Memory B cell (primary cell): ENCODE results near the gene GGCT.
A peak's percentile ranks its signal among the peaks of the same experiment; 100 is the strongest.
"Not testable (repeated sequence)": the region's sequence is repeated elsewhere in the genome, so short reads cannot be mapped to it uniquely, and the experiment has no call there.

Source experiments
- ATAC-seq: fragments of 150-1000 bp; cut with Tn5 transposase; 2 replicates; pipeline ENCODE4 v1.10.0; 2021; ENCODE audit warnings: low read depth, mild to moderate bottlenecking, moderate library complexity
- DNase-seq, 2 donors: peaks; one replicate each; pipeline ENCODE4 v3.0.0; 2022; ENCODE audit warnings: low spot score in 2 of 2
- H3K27ac Mint-ChIP-seq: one replicate; pipeline ENCODE4 v1.8.0; 2022; ENCODE audit warnings: mild to moderate bottlenecking, moderate library complexity, mixed read lengths
- H3K27me3 Mint-ChIP-seq: one replicate; pipeline ENCODE4 v1.8.0; 2022; ENCODE audit warnings: mixed read lengths
- H3K36me3 Mint-ChIP-seq: one replicate; pipeline ENCODE4 v1.8.0; 2022; ENCODE audit warnings: mild to moderate bottlenecking, mixed read lengths
- H3K4me1 Mint-ChIP-seq: one replicate; pipeline ENCODE4 v1.8.0; 2022; ENCODE audit warnings: mixed read lengths
- H3K4me3 Mint-ChIP-seq: one replicate; pipeline ENCODE4 v1.8.0; 2022; ENCODE audit warnings: mild to moderate bottlenecking, moderate library complexity, mixed read lengths
- H3K9me3 Mint-ChIP-seq: one replicate; pipeline ENCODE4 v1.8.0; 2022; ENCODE audit warnings: mixed read lengths

GGCT gene

GRCh38 chr7:30510124-30511075 is 5.8 kb upstream of the GGCT start:
- Mint-ChIP-seq H3K36me3 (peaks cover 3% of the 10 kb centered on the region), H3K27me3 (no peaks in the 10 kb centered on the region), H3K4me1 (no peaks in the 10 kb centered on the region), H3K27ac (no peak overlapping the region), H3K9me3 (no peaks in the 10 kb centered on the region), H3K4me3 (no peak overlapping the region)
- DNase-seq = no peak
- ATAC-seq = peak; percentile 52

GRCh38 chr7:30509171-30509857 is 4.7 kb upstream of the GGCT start:
- H3K9me3 Mint-ChIP-seq, DNase-seq, H3K4me3 Mint-ChIP-seq, H3K4me1 Mint-ChIP-seq, H3K27me3 Mint-ChIP-seq, H3K36me3 Mint-ChIP-seq, H3K27ac Mint-ChIP-seq, ATAC-seq: not testable (repeated sequence)

- not testable (repeated sequence) for H3K9me3 Mint-ChIP-seq, H3K4me3 Mint-ChIP-seq, H3K27me3 Mint-ChIP-seq, ATAC-seq, H3K36me3 Mint-ChIP-seq, DNase-seq, H3K27ac Mint-ChIP-seq
- H3K4me1 Mint-ChIP-seq = peaks cover 17% of the 10 kb centered on the region
Observed at GRCh38 chr7:30507346-30507900, 2.8 kb upstream of the GGCT start.

- Mint-ChIP-seq H3K27ac (peak overlapping the region; percentile 87), H3K36me3 (peaks cover 3% of the 10 kb centered on the region), H3K9me3 (no peaks in the 10 kb centered on the region), H3K4me3 (peak overlapping the region; percentile 98), H3K4me1 (peaks cover 18% of the 10 kb centered on the region), H3K27me3 (no peaks in the 10 kb centered on the region)
- ATAC-seq (no peak), DNase-seq (no peak)
Observed at GRCh38 chr7:30505174-30505697, 607 bp upstream of the GGCT start.

- peak overlapping the region; percentile 75 for H3K27ac Mint-ChIP-seq
- H3K36me3 Mint-ChIP-seq = peaks cover 5% of the 10 kb centered on the region
- peak overlapping the region; percentile 98 for H3K4me3 Mint-ChIP-seq
- H3K4me1 Mint-ChIP-seq = peaks cover 18% of the 10 kb centered on the region
- DNase-seq (no peak), ATAC-seq (no peak)
- H3K27me3 Mint-ChIP-seq = no peaks in the 10 kb centered on the region
- no peaks in the 10 kb centered on the region for H3K9me3 Mint-ChIP-seq
Observed at GRCh38 chr7:30503274-30504212, 1.1 kb downstream of the GGCT start.

- Mint-ChIP-seq H3K27ac (no peak overlapping the region), H3K27me3 (no peaks in the 10 kb centered on the region), H3K4me3 (peak overlapping the region; percentile 12), H3K4me1 (peaks cover 18% of the 10 kb centered on the region), H3K36me3 (peaks cover 5% of the 10 kb centered on the region), H3K9me3 (no peaks in the 10 kb centered on the region)
- no peak for ATAC-seq
- no peak for DNase-seq
Observed at GRCh38 chr7:30502470-30503251, 2.0 kb downstream of the GGCT start.

GRCh38 chr7:30501264-30501663 is 3.4 kb downstream of the GGCT start:
- DNase-seq (no peak), ATAC-seq (no peak)
- H3K27ac Mint-ChIP-seq = no peak overlapping the region
- H3K36me3 Mint-ChIP-seq = peaks cover 12% of the 10 kb centered on the region
- no peaks in the 10 kb centered on the region for H3K27me3 Mint-ChIP-seq
- no peaks in the 10 kb centered on the region for H3K9me3 Mint-ChIP-seq
- no peak overlapping the region for H3K4me3 Mint-ChIP-seq
- H3K4me1 Mint-ChIP-seq = peaks cover 18% of the 10 kb centered on the region

GRCh38 chr7:30493228-30493627 is 11.4 kb downstream of the GGCT start:
- H3K9me3 Mint-ChIP-seq = peaks cover 7% of the 10 kb centered on the region
- no peaks in the 10 kb centered on the region for H3K4me1 Mint-ChIP-seq
- no peak overlapping the region for H3K4me3 Mint-ChIP-seq
- DNase-seq (no peak), ATAC-seq (no peak)
- peaks cover 15% of the 10 kb centered on the region for H3K36me3 Mint-ChIP-seq
- H3K27me3 Mint-ChIP-seq = no peaks in the 10 kb centered on the region
- no peak overlapping the region for H3K27ac Mint-ChIP-seq

- peaks cover 9% of the 10 kb centered on the region for H3K36me3 Mint-ChIP-seq
Observed at GRCh38 chr7:30491417-30491816, 13.2 kb downstream of the GGCT start.

GRCh38 chr7:30487371-30487770 is 17.3 kb downstream of the GGCT start:
- Mint-ChIP-seq H3K36me3 (peaks cover 2% of the 10 kb centered on the region), H3K4me1 (no peaks in the 10 kb centered on the region), H3K27me3 (no peaks in the 10 kb centered on the region)

More at GRCh38 chr7:30491417-30491816, 13.2 kb downstream of the GGCT start:
- no peak overlapping the region for H3K4me3 Mint-ChIP-seq
- peaks cover 7% of the 10 kb centered on the region for H3K9me3 Mint-ChIP-seq
- no peaks in the 10 kb centered on the region for H3K4me1 Mint-ChIP-seq
- H3K27me3 Mint-ChIP-seq = no peaks in the 10 kb centered on the region
- H3K27ac Mint-ChIP-seq = no peak overlapping the region
- ATAC-seq = no peak
- DNase-seq = no peak

GRCh38 chr7:30485667-30486066 is 19.0 kb downstream of the GGCT start:
- Mint-ChIP-seq H3K36me3 (no peaks in the 10 kb centered on the region), H3K4me1 (no peaks in the 10 kb centered on the region), H3K4me3 (no peak overlapping the region)

More at GRCh38 chr7:30487371-30487770, 17.3 kb downstream of the GGCT start:
- no peak for ATAC-seq
- H3K4me3 Mint-ChIP-seq = no peak overlapping the region
- no peak overlapping the region for H3K27ac Mint-ChIP-seq
- DNase-seq = no peak
- peaks cover 5% of the 10 kb centered on the region for H3K9me3 Mint-ChIP-seq

GRCh38 chr7:30481416-30481815 is 23.2 kb downstream of the GGCT start:
- H3K27ac Mint-ChIP-seq, H3K27me3 Mint-ChIP-seq, DNase-seq, H3K9me3 Mint-ChIP-seq, H3K36me3 Mint-ChIP-seq, H3K4me3 Mint-ChIP-seq, ATAC-seq, H3K4me1 Mint-ChIP-seq: not testable (repeated sequence)

More at GRCh38 chr7:30485667-30486066, 19.0 kb downstream of the GGCT start:
- DNase-seq = no peak
- ATAC-seq = no peak
- Mint-ChIP-seq H3K27ac (no peak overlapping the region), H3K27me3 (no peaks in the 10 kb centered on the region), H3K9me3 (no peaks in the 10 kb centered on the region)
